ENCODE measurements around the gene MORN1.

The MORN1 gene

DNA sequence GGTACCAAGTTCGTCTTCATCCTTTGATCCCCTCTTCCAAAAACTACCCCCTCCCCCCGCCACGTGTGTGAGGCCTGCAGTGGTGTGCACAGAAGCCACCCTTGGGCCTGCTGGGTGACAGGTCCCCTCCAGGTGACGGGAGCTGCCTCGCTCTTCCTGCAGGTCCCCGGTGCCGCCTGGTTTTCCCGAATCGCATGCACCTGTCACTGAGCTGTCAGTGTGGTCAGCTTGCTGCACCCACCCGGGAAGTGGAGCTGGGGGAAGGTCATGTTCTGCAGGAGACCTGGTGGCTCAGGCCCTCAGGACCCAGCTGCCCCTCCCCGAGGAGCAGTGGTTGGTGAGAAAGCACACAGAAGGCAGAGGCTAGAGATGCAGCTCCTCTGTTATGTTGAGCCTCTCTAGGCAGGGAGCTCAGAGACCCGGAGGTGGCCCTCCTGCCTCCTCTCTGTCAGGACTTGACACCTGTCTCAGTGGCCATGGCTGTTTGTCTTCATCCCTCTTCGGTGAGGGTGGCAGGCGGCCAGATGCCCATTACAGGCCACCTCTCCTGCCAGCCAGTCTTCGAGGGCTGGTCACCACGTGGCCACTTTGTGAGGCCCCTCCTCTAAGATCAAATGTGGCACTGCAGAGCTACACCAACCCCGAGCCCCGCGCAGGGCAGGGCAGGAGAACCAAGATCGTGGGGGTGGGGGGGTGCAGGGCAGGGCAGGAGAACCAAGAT is 102.4 kb downstream of the MORN1 start:
- H3K27ac ChIP-seq (ENCODE audit: low read depth, low read length) = no peak overlapping the region
- no peaks in the 10 kb centered on the region for H3K36me3 ChIP-seq (ENCODE audit: control insufficient read depth, low read length)
- H4K20me1 ChIP-seq (ENCODE audit: control insufficient read depth, insufficient read depth, low read depth, low read length) = peaks cover 19% of the 10 kb centered on the region; the same call in 1 of the 2 replicates
- no peaks in the 10 kb centered on the region for H3K9me3 ChIP-seq (ENCODE audit: control insufficient read depth, insufficient read depth, low read length)
- no peaks in the 10 kb centered on the region for H3K9me2 ChIP-seq (replicated peaks; ENCODE audit: control insufficient read depth, low read length)
- no peaks in the 10 kb centered on the region for H3F3A ChIP-seq (ENCODE audit: control insufficient read depth, insufficient read depth)
- no peak overlapping the region for H3K4me3 ChIP-seq (ENCODE audit: low read length)
- no peak overlapping the region for H3K4me2 ChIP-seq (ENCODE audit: low read length)
- H3K79me2 ChIP-seq (ENCODE audit: control insufficient read depth, low read length) = no peaks in the 10 kb centered on the region
- no peak for TF ChIP-seq EZH2phosphoT487 (IDR thresholded peaks at IDR 0.05; ENCODE audit: borderline replicate concordance, low read length)
- TF ChIP-seq, protein P1, sequence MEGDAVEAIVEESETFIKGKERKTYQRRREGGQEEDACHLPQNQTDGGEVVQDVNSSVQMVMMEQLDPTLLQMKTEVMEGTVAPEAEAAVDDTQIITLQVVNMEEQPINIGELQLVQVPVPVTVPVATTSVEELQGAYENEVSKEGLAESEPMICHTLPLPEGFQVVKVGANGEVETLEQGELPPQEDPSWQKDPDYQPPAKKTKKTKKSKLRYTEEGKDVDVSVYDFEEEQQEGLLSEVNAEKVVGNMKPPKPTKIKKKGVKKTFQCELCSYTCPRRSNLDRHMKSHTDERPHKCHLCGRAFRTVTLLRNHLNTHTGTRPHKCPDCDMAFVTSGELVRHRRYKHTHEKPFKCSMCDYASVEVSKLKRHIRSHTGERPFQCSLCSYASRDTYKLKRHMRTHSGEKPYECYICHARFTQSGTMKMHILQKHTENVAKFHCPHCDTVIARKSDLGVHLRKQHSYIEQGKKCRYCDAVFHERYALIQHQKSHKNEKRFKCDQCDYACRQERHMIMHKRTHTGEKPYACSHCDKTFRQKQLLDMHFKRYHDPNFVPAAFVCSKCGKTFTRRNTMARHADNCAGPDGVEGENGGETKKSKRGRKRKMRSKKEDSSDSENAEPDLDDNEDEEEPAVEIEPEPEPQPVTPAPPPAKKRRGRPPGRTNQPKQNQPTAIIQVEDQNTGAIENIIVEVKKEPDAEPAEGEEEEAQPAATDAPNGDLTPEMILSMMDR (IDR thresholded peaks at IDR 0.05; ENCODE audit: low read depth, low read length, poor library complexity, severe bottlenecking) = no peak
- peaks cover 43% of the 10 kb centered on the region for H3K27me3 ChIP-seq (ENCODE audit: control insufficient read depth, low read length)
- peaks cover 11% of the 10 kb centered on the region for H3K4me1 ChIP-seq (ENCODE audit: control insufficient read depth, low read length)

GRCh38 chr1:2288311-2288710 is 103.0 kb downstream of the MORN1 start:
- H3K4me2 ChIP-seq (ENCODE audit: low read length) = no peak overlapping the region
- H3K4me3 ChIP-seq (ENCODE audit: low read length) = no peak overlapping the region
- no peaks in the 10 kb centered on the region for H3K9me3 ChIP-seq (ENCODE audit: control insufficient read depth, insufficient read depth, low read length)
- H3K9me2 ChIP-seq (replicated peaks; ENCODE audit: control insufficient read depth, low read length) = no peaks in the 10 kb centered on the region
- no peaks in the 10 kb centered on the region for H3F3A ChIP-seq (ENCODE audit: control insufficient read depth, insufficient read depth)
- H3K27me3 ChIP-seq (ENCODE audit: control insufficient read depth, low read length) = peaks cover 41% of the 10 kb centered on the region
- no peaks in the 10 kb centered on the region for H3K79me2 ChIP-seq (ENCODE audit: control insufficient read depth, low read length)
- H3K4me1 ChIP-seq (ENCODE audit: control insufficient read depth, low read length) = peaks cover 11% of the 10 kb centered on the region
- TF ChIP-seq EZH2phosphoT487 (IDR thresholded peaks at IDR 0.05; ENCODE audit: borderline replicate concordance, low read length) = no peak
- TF ChIP-seq, protein P1 (IDR thresholded peaks at IDR 0.05; ENCODE audit: low read depth, low read length, poor library complexity, severe bottlenecking) = no peak
- H4K20me1 ChIP-seq (ENCODE audit: control insufficient read depth, insufficient read depth, low read depth, low read length) = peaks cover 19% of the 10 kb centered on the region; the same call in 1 of the 2 replicates
- H3K27ac ChIP-seq (ENCODE audit: low read depth, low read length) = no peak overlapping the region
- no peaks in the 10 kb centered on the region for H3K36me3 ChIP-seq (ENCODE audit: control insufficient read depth, low read length)

GRCh38 chr1:2287649-2288048 is 103.7 kb downstream of the MORN1 start:
- H3K9me3 ChIP-seq (ENCODE audit: control insufficient read depth, insufficient read depth, low read length) = no peaks in the 10 kb centered on the region
- H3K27me3 ChIP-seq (ENCODE audit: control insufficient read depth, low read length) = peaks cover 37% of the 10 kb centered on the region
- TF ChIP-seq, protein P1 (IDR thresholded peaks at IDR 0.05; ENCODE audit: low read depth, low read length, poor library complexity, severe bottlenecking) = no peak
- TF ChIP-seq EZH2phosphoT487 (IDR thresholded peaks at IDR 0.05; ENCODE audit: borderline replicate concordance, low read length) = no peak
- H3K4me3 ChIP-seq (ENCODE audit: low read length) = no peak overlapping the region
- no peak overlapping the region for H3K4me2 ChIP-seq (ENCODE audit: low read length)
- no peak overlapping the region for H3K27ac ChIP-seq (ENCODE audit: low read depth, low read length)
- peaks cover 19% of the 10 kb centered on the region; the same call in 1 of the 2 replicates for H4K20me1 ChIP-seq (ENCODE audit: control insufficient read depth, insufficient read depth, low read depth, low read length)
- H3K9me2 ChIP-seq (replicated peaks; ENCODE audit: control insufficient read depth, low read length) = no peaks in the 10 kb centered on the region
- H3F3A ChIP-seq (ENCODE audit: control insufficient read depth, insufficient read depth) = no peaks in the 10 kb centered on the region
- peaks cover 11% of the 10 kb centered on the region for H3K4me1 ChIP-seq (ENCODE audit: control insufficient read depth, low read length)
- H3K79me2 ChIP-seq (ENCODE audit: control insufficient read depth, low read length) = no peaks in the 10 kb centered on the region
- no peaks in the 10 kb centered on the region for H3K36me3 ChIP-seq (ENCODE audit: control insufficient read depth, low read length)
